H1 (cell line): ENCODE measurements around the gene FERMT2. TPM values are rescaled to one million over a fixed set of nuclear protein-coding genes. Genes with fewer than 3 reads are reported as not detected.

Experiments
- BRCA1 ChIP-seq: IDR thresholded peaks from 2 replicates; pipeline ENCODE4 v1.6.1; 2012; ENCODE audit warnings: low read depth, low read length, improper control_type of control experiment
- E2F6 ChIP-seq: IDR thresholded peaks from 2 replicates; pipeline ENCODE4 v1.6.1; 2012; ENCODE audit warnings: inconsistent platforms
- GABPA ChIP-seq: IDR thresholded peaks from 2 replicates; pipeline ENCODE4 v1.6.1; 2011; ENCODE audit warnings: mild to moderate bottlenecking, low read length, moderate library complexity, borderline replicate concordance; ENCODE audit not compliant: insufficient read depth
- HDAC2 ChIP-seq, 2 experiments: fragments of 300-600 bp in 1 of 2; sonication (generic) in 1 of 2; IDR thresholded peaks; 2 replicates each; pipeline ENCODE4 v1.6.1; 2011 to 2012; ENCODE audit warnings: low read depth in 2 of 2, low read length in 2 of 2, mild to moderate bottlenecking in 2 of 2, moderate library complexity in 2 of 2, borderline replicate concordance in 1 of 2, inconsistent platforms in 1 of 2
- SAP30 ChIP-seq: fragments of 300-600 bp; sonication (generic); IDR thresholded peaks from 2 replicates; pipeline ENCODE4 v1.7.1; 2012; ENCODE audit warnings: low read length, moderate library complexity, mild to moderate bottlenecking, inconsistent platforms; ENCODE audit not compliant: insufficient read depth, insufficient replicate concordance
- polyA plus RNA-seq, 7 experiments: library from polyadenylated mRNA; depleted of rRNA in 3 of 7; stranded (reverse) in 5 of 7; unstranded in 2 of 7; fragments of >200 nt in 5 of 7; fragments of 200-250 nt in 2 of 7; gene quantifications; 1 replicate in 5 of 7; 2 replicates in 1 of 7; 4 replicates in 1 of 7; pipeline versions ENCODE4 v1.2.1 to v1.2.3, GENCODE V29; 2011 to 2013; ENCODE audit warnings: missing spikeins in 2 of 7, mixed read lengths in 2 of 7
- total RNA-seq: library from RNA; stranded (reverse); fragmentation: NEBNext Ultra II Directional; extraction: Animal tissue kit (Norgen Biotek cat#: 25700); gene quantifications from 2 replicates; pipeline ENCODE4 v1.2.1, GENCODE V29; 2021

The FERMT2 gene
- total and polyA plus RNA-seq, 2 of the 8 experiments (the other 6 are each of a cell fraction or from before 2014, with no cell fraction given): 53.3 to 142 TPM

GRCh38 chr14:52862632-52863333 is 88.1 kb downstream of the FERMT2 start (continued):
- no peak for TF ChIP-seq SAP30
- no peak for TF ChIP-seq BRCA1
- TF ChIP-seq GABPA: no peak
- TF ChIP-seq E2F6: no peak
- TF ChIP-seq HDAC2 (IDR thresholded peaks at IDR 0.05; ENCODE audit: borderline replicate concordance in 1 of 2, low read depth in 2 of 2, low read length in 2 of 2): no peak
- TF ChIP-seq, all 59 proteins: peak for 0
